ENCODE results near the gene SLC6A11.

GRCh38 chr3:10817506-10817905 lies 1.5 kb downstream of the SLC6A11 start:
- TF ChIP-seq CTCF (IDR thresholded peaks at IDR 0.05) (no peak), EZH2 (IDR thresholded peaks at IDR 0.05; ENCODE audit: borderline replicate concordance, insufficient read depth, low read depth, low read length, poor library complexity, severe bottlenecking) (no peak)

All from B cell (primary cell).